Measurements from ENCODE around the gene SLC41A3. TPM values are rescaled to one million over a fixed set of nuclear protein-coding genes. Genes with fewer than 3 reads are reported as not detected.

Gene SLC41A3
- total and polyA plus RNA-seq, 10 of the 15 experiments (the other 5 are each of a cell fraction or from before 2014, with no cell fraction given): 8.3 to 29.5 (median 16.7) TPM

GRCh38 chr3:126083913-126084767, at the start of gene SLC41A3 (continued):
- TF ChIP-seq KLF5 (IDR thresholded peaks at IDR 0.05; ENCODE audit: partially characterized antibody) (no peak), CHD2 (IDR thresholded peaks at IDR 0.05; ENCODE audit: borderline replicate concordance, low read depth, low read length) (peak; percentile 94), MTA3 (IDR thresholded peaks at IDR 0.05; ENCODE audit: borderline replicate concordance, low read length) (no peak), SUPT20H (IDR thresholded peaks at IDR 0.05; ENCODE audit: borderline replicate concordance, control insufficient read depth, low read depth, low read length) (no peak), POLR2AphosphoS5 (IDR thresholded peaks at IDR 0.05; ENCODE audit: low read length) (no peak), YY1 (IDR thresholded peaks at IDR 0.05; ENCODE audit: low read depth, low read length) (no peak), SMAD1 (IDR thresholded peaks at IDR 0.05; ENCODE audit: low read depth, partially characterized antibody) (no peak), TAF1 (IDR thresholded peaks at IDR 0.05; ENCODE audit: borderline replicate concordance, low read depth, low read length) (peak; percentile 20; the same call in 1 of the 2 replicates), ZBED1 (IDR thresholded peaks at IDR 0.05; ENCODE audit: borderline replicate concordance) (no peak), NRF1 (conservative IDR thresholded peaks at IDR 0.05; ENCODE audit: low read depth, low read length) (no peak), BCL3 (IDR thresholded peaks at IDR 0.05; ENCODE audit: borderline replicate concordance, insufficient read depth, low read depth, low read length, poor library complexity, severe bottlenecking) (no peak), BRCA1 (IDR thresholded peaks at IDR 0.05; ENCODE audit: low read depth, low read length) (peak; percentile 66), E2F8 (IDR thresholded peaks at IDR 0.05; ENCODE audit: low read depth, partially characterized antibody) (no peak), CEBPZ (IDR thresholded peaks at IDR 0.05; ENCODE audit: low read depth, low read length) (no peak), ZSCAN29 (IDR thresholded peaks at IDR 0.05) (no peak), JUND (IDR thresholded peaks at IDR 0.05; ENCODE audit: low read depth, low read length) (no peak), NFYB (IDR thresholded peaks at IDR 0.05; ENCODE audit: insufficient read depth, low read depth, low read length) (no peak), FOXK2 (IDR thresholded peaks at IDR 0.05) (no peak), EGR1 (IDR thresholded peaks at IDR 0.05; ENCODE audit: borderline replicate concordance in 1 of 2, low read depth in 2 of 2, low read length in 2 of 2) (peak in 1 of 2 experiments; percentile 41; a peak in 1 of 3 replicates), POU2F2 (IDR thresholded peaks at IDR 0.05; ENCODE audit: borderline replicate concordance, low read depth, low read length) (0 out of 3 replicates have a peak, but pooled peaks have one; percentile 7), SPI1 (IDR thresholded peaks at IDR 0.05; ENCODE audit: borderline replicate concordance, insufficient read depth, low read depth, low read length) (peak; percentile 6; the same call in 1 of the 2 replicates), ZNF217 (IDR thresholded peaks at IDR 0.05) (peak; percentile 52; the same call in 1 of the 2 replicates)
